NB4 (cell line): ENCODE results near the gene SORL1-AS1.

ENCODE experiments used
- MAX ChIP-seq: IDR thresholded peaks from 2 replicates; pipeline ENCODE4 v1.6.1; 2011; ENCODE audit warnings: low read depth, low read length
- MYC ChIP-seq: IDR thresholded peaks from 2 replicates; pipeline ENCODE4 v1.6.1; 2011; ENCODE audit warnings: low read depth, low read length
- POLR2A ChIP-seq: IDR thresholded peaks from 2 replicates; pipeline ENCODE4 v1.6.1; 2011; ENCODE audit warnings: mild to moderate bottlenecking; ENCODE audit not compliant: insufficient read length; ENCODE audit errors: extremely low read depth
- TF ChIP-seq, protein P1 (sequence below): IDR thresholded peaks from one replicate; pipeline ENCODE4 v1.5.1; 2012; ENCODE audit warnings: low read depth, low read length

- TF ChIP-seq, protein P1, sequence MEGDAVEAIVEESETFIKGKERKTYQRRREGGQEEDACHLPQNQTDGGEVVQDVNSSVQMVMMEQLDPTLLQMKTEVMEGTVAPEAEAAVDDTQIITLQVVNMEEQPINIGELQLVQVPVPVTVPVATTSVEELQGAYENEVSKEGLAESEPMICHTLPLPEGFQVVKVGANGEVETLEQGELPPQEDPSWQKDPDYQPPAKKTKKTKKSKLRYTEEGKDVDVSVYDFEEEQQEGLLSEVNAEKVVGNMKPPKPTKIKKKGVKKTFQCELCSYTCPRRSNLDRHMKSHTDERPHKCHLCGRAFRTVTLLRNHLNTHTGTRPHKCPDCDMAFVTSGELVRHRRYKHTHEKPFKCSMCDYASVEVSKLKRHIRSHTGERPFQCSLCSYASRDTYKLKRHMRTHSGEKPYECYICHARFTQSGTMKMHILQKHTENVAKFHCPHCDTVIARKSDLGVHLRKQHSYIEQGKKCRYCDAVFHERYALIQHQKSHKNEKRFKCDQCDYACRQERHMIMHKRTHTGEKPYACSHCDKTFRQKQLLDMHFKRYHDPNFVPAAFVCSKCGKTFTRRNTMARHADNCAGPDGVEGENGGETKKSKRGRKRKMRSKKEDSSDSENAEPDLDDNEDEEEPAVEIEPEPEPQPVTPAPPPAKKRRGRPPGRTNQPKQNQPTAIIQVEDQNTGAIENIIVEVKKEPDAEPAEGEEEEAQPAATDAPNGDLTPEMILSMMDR = no peak
- TF ChIP-seq POLR2A (no peak), MYC (no peak), MAX (no peak)
These were observed 6.0 kb downstream of the SORL1-AS1 start for GRCh38 chr11:121446752-121447156.
